Neural progenitor cell (in vitro differentiated cells): ENCODE measurements around the gene RNF167.
"Not testable (repeated sequence)": the region's sequence is repeated elsewhere in the genome, so short reads cannot be mapped to it uniquely, and the experiment has no call there.

Source experiments
- EZH2 ChIP-seq: fragments of 200-600 bp; sonication (generic); IDR thresholded peaks from 2 replicates; pipeline ENCODE4 v1.6.1; 2017; ENCODE audit warnings: antibody characterized with exemption, mild to moderate bottlenecking, moderate library complexity
- EZH2phosphoT487 ChIP-seq: fragments of 200-600 bp; sonication (generic); IDR thresholded peaks from 2 replicates; pipeline ENCODE4 v1.6.1; 2017; ENCODE audit warnings: antibody characterized with exemption
- TF ChIP-seq, protein P1 (sequence below): fragments of 200-600 bp; sonication (generic); IDR thresholded peaks from 2 replicates; pipeline ENCODE4 v1.5.1; 2017; ENCODE audit warnings: antibody characterized with exemption, mild to moderate bottlenecking

DNA sequence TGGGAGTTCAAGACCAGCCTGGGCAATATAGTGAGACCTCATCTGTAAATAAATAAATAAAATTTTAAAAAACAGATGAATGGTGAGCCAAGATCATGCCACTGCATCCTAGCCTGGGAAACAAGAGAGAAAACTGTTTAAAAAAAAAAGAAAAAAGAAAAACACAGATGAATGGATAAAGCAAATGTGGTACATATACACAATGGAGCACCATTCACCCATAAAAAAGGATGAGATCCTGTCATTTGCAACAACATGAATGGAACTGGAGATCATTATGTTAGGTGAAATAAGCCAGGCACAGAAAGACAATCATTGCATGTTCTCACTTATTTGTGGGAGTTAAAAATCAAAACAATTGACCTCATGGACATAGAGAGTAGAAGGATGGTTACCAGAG, 33.4 kb upstream of the RNF167 start:
- TF ChIP-seq EZH2, EZH2phosphoT487: not testable (repeated sequence)
- TF ChIP-seq, protein P1, sequence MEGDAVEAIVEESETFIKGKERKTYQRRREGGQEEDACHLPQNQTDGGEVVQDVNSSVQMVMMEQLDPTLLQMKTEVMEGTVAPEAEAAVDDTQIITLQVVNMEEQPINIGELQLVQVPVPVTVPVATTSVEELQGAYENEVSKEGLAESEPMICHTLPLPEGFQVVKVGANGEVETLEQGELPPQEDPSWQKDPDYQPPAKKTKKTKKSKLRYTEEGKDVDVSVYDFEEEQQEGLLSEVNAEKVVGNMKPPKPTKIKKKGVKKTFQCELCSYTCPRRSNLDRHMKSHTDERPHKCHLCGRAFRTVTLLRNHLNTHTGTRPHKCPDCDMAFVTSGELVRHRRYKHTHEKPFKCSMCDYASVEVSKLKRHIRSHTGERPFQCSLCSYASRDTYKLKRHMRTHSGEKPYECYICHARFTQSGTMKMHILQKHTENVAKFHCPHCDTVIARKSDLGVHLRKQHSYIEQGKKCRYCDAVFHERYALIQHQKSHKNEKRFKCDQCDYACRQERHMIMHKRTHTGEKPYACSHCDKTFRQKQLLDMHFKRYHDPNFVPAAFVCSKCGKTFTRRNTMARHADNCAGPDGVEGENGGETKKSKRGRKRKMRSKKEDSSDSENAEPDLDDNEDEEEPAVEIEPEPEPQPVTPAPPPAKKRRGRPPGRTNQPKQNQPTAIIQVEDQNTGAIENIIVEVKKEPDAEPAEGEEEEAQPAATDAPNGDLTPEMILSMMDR = not testable (repeated sequence)
